Astrocyte (in vitro differentiated cells and primary cell): ENCODE results near the gene PDZRN4. TPM values are rescaled to one million over a fixed set of nuclear protein-coding genes. Genes with fewer than 3 reads are reported as not detected.

Source experiments
- DNase-seq: peaks from one replicate; pipeline ENCODE4 v3.0.0-alpha.2; 2010; ENCODE audit warnings: low read depth
- FAIRE-seq: peaks from 2 replicates; lab custom pipeline; 2011; peaks lifted over from hg19 to GRCh38; lab: Jason Lieb, UNC
- H2AFZ ChIP-seq: 2 replicates; pipeline ENCODE4 v1.6.0; 2012; ENCODE audit warnings: low read depth, low read length, inconsistent platforms
- H3K27ac ChIP-seq: 2 replicates; pipeline ENCODE4 v1.5.1; 2011; ENCODE audit warnings: low read depth, low read length, inconsistent platforms
- H3K27me3 ChIP-seq: 2 replicates; pipeline ENCODE4 v1.6.0; 2011; ENCODE audit warnings: low read length, inconsistent platforms; ENCODE audit not compliant: insufficient read depth
- H3K36me3 ChIP-seq: 2 replicates; pipeline ENCODE4 v1.5.1; 2011; ENCODE audit warnings: low read length, inconsistent platforms; ENCODE audit not compliant: insufficient read depth
- H3K4me1 ChIP-seq: 2 replicates; pipeline ENCODE4 v1.5.1; 2011; ENCODE audit warnings: low read length, inconsistent platforms; ENCODE audit not compliant: insufficient read depth
- H3K4me2 ChIP-seq: 2 replicates; pipeline ENCODE4 v1.6.0; 2012; ENCODE audit warnings: low read length, inconsistent platforms
- H3K4me3 ChIP-seq: 2 replicates; pipeline ENCODE4 v1.5.1; 2011; ENCODE audit warnings: low read depth, mild to moderate bottlenecking, low read length, inconsistent platforms; ENCODE audit not compliant: insufficient read depth
- H3K79me2 ChIP-seq: 2 replicates; pipeline ENCODE4 v1.6.0; 2012; ENCODE audit warnings: mild to moderate bottlenecking, low read length, inconsistent platforms; ENCODE audit not compliant: insufficient read depth
- H3K9ac ChIP-seq: 2 replicates; pipeline ENCODE4 v1.6.0; 2012; ENCODE audit warnings: mild to moderate bottlenecking, low read length, inconsistent platforms
- H3K9me3 ChIP-seq: 2 replicates; pipeline ENCODE4 v1.5.1; 2012; ENCODE audit warnings: low read depth, mild to moderate bottlenecking, low read length, inconsistent platforms; ENCODE audit not compliant: insufficient read depth
- H4K20me1 ChIP-seq: 2 replicates; pipeline ENCODE4 v1.6.0; 2012; ENCODE audit warnings: low read length, inconsistent platforms; ENCODE audit not compliant: insufficient read depth
- H3K27ac Mint-ChIP-seq: one replicate; pipeline ENCODE4 v1.8.0; 2021; ENCODE audit warnings: mild to moderate bottlenecking, mixed read lengths; ENCODE audit not compliant: unreplicated experiment
- H3K27me3 Mint-ChIP-seq: one replicate; pipeline ENCODE4 v1.8.0; 2021; ENCODE audit warnings: low read depth, mixed read lengths; ENCODE audit not compliant: unreplicated experiment
- H3K36me3 Mint-ChIP-seq: one replicate; pipeline ENCODE4 v1.8.0; 2021; ENCODE audit warnings: low read depth, mixed read lengths; ENCODE audit not compliant: unreplicated experiment
- H3K4me1 Mint-ChIP-seq: one replicate; pipeline ENCODE4 v1.8.0; 2021; ENCODE audit warnings: low read depth, mixed read lengths; ENCODE audit not compliant: unreplicated experiment
- H3K4me3 Mint-ChIP-seq: one replicate; pipeline ENCODE4 v1.8.0; 2021; ENCODE audit warnings: mild to moderate bottlenecking, moderate library complexity, mixed read lengths; ENCODE audit not compliant: unreplicated experiment
- H3K9me3 Mint-ChIP-seq: one replicate; pipeline ENCODE4 v1.8.0; 2021; ENCODE audit warnings: mild to moderate bottlenecking, mixed read lengths; ENCODE audit not compliant: unreplicated experiment
- CTCF ChIP-seq: IDR thresholded peaks from 2 replicates; pipeline ENCODE4 v1.5.1; 2011; ENCODE audit warnings: low read depth, mild to moderate bottlenecking, inconsistent platforms, low read length, moderate library complexity; ENCODE audit not compliant: insufficient read depth
- EZH2 ChIP-seq: IDR thresholded peaks from 2 replicates; pipeline ENCODE4 v1.6.1; 2012; ENCODE audit warnings: mild to moderate bottlenecking, low read length, inconsistent platforms; ENCODE audit not compliant: insufficient read depth
- total RNA-seq: library from RNA; stranded (reverse); gene quantifications from 2 replicates; pipeline ENCODE4 v1.2.1, GENCODE V29; 2021

The PDZRN4 gene
- total RNA-seq, 1 donor from 2014 or later, result not detected

- H4K20me1 ChIP-seq, result no peaks in the 10 kb centered on the region
- H3K4me2 ChIP-seq, result no peak overlapping the region
- no peak overlapping the region for H3K4me3 Mint-ChIP-seq
- H3K27ac Mint-ChIP-seq, result no peak overlapping the region
- no peak overlapping the region for H3K9ac ChIP-seq
- TF ChIP-seq CTCF (no peak), EZH2 (no peak)
- peaks cover 19% of the 10 kb centered on the region for H3K27me3 ChIP-seq
- peaks cover 3% of the 10 kb centered on the region for H3K4me1 Mint-ChIP-seq
- H3K9me3 ChIP-seq, result no peaks in the 10 kb centered on the region
- peaks cover 8% of the 10 kb centered on the region for H3K4me1 ChIP-seq
- FAIRE-seq (no peak), DNase-seq (no peak)
- H2AFZ ChIP-seq, result no peak overlapping the region
- no peak overlapping the region for H3K27ac ChIP-seq
- H3K9me3 Mint-ChIP-seq, result no peaks in the 10 kb centered on the region
- no peaks in the 10 kb centered on the region for H3K79me2 ChIP-seq
- H3K27me3 Mint-ChIP-seq, result peaks cover 18% of the 10 kb centered on the region
- H3K4me3 ChIP-seq, result no peak overlapping the region
- H3K36me3 ChIP-seq, result no peaks in the 10 kb centered on the region
- no peaks in the 10 kb centered on the region for H3K36me3 Mint-ChIP-seq
Observed at GRCh38 chr12:41193311-41193710, 5.2 kb downstream of the PDZRN4 start.

- H3K4me2 ChIP-seq, result no peak overlapping the region
- Mint-ChIP-seq H3K9me3 (no peaks in the 10 kb centered on the region), H3K4me1 (no peaks in the 10 kb centered on the region), H3K27me3 (no peaks in the 10 kb centered on the region), H3K27ac (no peak overlapping the region), H3K4me3 (no peak overlapping the region), H3K36me3 (no peaks in the 10 kb centered on the region)
- H3K27ac ChIP-seq, result no peak overlapping the region
- H3K4me1 ChIP-seq, result no peaks in the 10 kb centered on the region
- H2AFZ ChIP-seq, result no peak overlapping the region
- FAIRE-seq (no peak), DNase-seq (no peak)
- TF ChIP-seq EZH2, result no peak
- no peak for TF ChIP-seq CTCF
- no peaks in the 10 kb centered on the region for H3K36me3 ChIP-seq
- no peak overlapping the region for H3K4me3 ChIP-seq
- H3K9ac ChIP-seq, result no peak overlapping the region
- H3K9me3 ChIP-seq, result peaks cover 2% of the 10 kb centered on the region
- no peaks in the 10 kb centered on the region for H4K20me1 ChIP-seq
- H3K27me3 ChIP-seq, result no peaks in the 10 kb centered on the region
- H3K79me2 ChIP-seq, result no peaks in the 10 kb centered on the region
Observed at GRCh38 chr12:41202051-41202450, 13.9 kb downstream of the PDZRN4 start.

GRCh38 chr12:41205070-41205709 is 17.1 kb downstream of the PDZRN4 start:
- H3K4me2 ChIP-seq, result no peak overlapping the region
- no peak overlapping the region for H3K4me3 ChIP-seq
- TF ChIP-seq CTCF (no peak), EZH2 (no peak)

More at GRCh38 chr12:41205070-41205709, 17.1 kb downstream of the PDZRN4 start:
- Histone ChIP-seq H3K27ac (no peak overlapping the region), H3K36me3 (no peaks in the 10 kb centered on the region), H3K9ac (no peak overlapping the region), H3K27me3 (no peaks in the 10 kb centered on the region), H3K79me2 (no peaks in the 10 kb centered on the region), H3K4me1 (no peaks in the 10 kb centered on the region), H4K20me1 (no peaks in the 10 kb centered on the region), H2AFZ (peak overlapping the region; percentile 9), H3K9me3 (no peaks in the 10 kb centered on the region)
- Mint-ChIP-seq H3K4me3 (no peak overlapping the region), H3K4me1 (no peaks in the 10 kb centered on the region), H3K9me3 (no peaks in the 10 kb centered on the region), H3K27ac (no peak overlapping the region), H3K36me3 (no peaks in the 10 kb centered on the region), H3K27me3 (no peaks in the 10 kb centered on the region)
- DNase-seq (no peak), FAIRE-seq (no peak)
